Left renal cortex interstitium (tissue), 4 donors: ENCODE data around the gene LHFPL6. TPM values are rescaled to one million over a fixed set of nuclear protein-coding genes. Genes with fewer than 3 reads are reported as not detected.

Experiments
- DNase-seq, 4 donors: peaks; one replicate each; pipeline ENCODE4 v3.0.0-alpha.2; 2013; ENCODE audit warnings: low read depth in 4 of 4, low spot score in 2 of 4, missing footprints in 1 of 4
- polyA plus RNA-seq, 4 donors: library from polyadenylated mRNA; unstranded; fragments of 120-200 nt; gene quantifications; one replicate each; pipeline ENCODE4 v1.2.1, GENCODE V29; 2013; ENCODE audit not compliant: insufficient read length in 4 of 4

LHFPL6 gene
- polyA plus RNA-seq, 4 donors, result 30.9 to 43.5 (median 38.1) TPM

DNA sequence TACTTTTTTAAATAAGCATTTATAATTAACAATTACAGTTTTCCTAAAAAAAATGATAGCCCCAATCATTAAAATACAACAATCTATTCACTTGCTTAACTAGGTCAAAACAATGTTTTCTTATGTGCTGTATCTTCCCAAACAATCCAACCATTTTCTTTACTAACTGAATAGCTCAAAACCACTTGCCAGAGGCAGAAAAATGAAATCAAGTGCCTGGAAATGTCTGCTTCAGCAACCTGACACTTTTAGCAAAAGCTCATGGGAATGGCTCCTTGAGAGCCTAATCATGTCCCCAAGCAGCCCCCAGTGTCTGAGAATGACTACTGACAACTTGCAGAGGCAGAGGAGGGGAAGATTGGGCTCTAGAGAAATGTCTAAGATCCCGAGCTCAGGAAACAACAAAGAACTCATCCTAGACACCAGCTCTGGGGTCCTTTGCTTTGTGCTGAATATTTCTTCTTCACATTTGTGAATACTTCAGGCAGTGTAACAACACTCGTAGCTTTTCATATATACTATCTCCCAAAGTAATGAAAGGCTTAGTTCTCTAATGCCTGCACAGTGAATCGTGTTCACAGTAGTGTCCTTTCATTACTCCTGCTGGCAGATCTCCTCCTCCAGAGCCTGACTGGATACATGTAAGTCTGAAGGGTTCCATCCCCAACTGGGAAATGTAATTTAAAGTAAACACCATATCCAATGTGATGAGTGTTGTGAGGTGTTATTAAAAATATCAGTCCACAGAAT is 280.0 kb downstream of the LHFPL6 start:
- DNase-seq, result no peak

DNA sequence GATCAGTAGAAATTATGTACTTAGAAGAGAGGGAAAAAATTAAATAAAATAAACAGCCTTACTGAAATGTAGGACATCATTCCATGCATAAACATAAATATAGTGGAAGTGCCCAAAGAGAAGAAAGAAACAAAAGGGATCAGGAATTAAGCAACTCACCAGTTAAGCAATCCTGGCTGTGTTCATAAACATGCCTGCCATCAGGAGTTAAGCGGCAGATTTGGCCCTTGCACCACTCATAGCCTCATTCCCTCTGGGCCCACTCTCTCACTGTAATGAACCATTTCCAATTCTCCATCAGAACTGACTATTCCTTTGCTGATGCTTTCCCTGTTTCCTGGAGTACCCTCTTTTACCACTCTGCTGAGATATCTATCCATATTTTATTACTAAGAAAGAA is 281.4 kb downstream of the LHFPL6 start:
- no peak for DNase-seq

DNA sequence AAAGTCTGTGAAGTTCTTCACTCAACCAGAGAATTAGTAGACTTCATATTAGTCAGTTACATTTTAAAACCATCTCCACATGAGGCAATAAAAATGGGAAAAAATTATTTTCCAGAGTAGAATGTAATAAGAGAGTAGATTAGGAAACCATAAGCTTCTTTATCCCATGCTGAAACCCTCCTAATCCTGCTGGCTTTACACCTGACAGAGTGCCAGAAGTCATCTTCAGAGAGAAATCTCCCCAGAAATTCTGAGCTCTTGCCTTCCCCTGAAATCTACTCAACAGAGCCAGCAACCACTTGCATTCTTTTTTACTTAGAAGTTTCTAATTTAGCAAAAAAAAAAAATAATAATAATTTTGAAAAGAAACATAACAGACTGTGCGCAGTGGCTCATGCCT is 284.8 kb downstream of the LHFPL6 start:
- DNase-seq, result no peak

DNA sequence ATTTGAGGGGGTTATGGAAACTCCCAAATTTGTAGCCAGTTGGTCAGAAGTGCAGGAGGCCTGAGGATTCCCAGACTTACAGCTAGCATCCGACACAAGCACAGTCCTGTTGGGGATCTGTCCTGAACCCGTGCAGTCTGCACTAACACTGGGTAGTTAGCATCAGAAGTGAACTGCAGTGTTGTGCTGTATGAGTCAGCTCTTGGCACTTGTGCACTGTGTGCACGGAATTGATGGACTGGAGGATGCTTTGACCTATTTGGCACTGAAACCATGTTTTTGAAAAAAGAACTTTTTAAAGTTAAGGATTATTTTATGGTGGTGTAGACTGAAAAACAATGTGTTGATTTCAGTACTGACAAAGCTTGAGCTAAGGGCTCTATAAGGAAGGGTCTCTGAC is 285.7 kb downstream of the LHFPL6 start:
- DNase-seq, result no peak

DNA sequence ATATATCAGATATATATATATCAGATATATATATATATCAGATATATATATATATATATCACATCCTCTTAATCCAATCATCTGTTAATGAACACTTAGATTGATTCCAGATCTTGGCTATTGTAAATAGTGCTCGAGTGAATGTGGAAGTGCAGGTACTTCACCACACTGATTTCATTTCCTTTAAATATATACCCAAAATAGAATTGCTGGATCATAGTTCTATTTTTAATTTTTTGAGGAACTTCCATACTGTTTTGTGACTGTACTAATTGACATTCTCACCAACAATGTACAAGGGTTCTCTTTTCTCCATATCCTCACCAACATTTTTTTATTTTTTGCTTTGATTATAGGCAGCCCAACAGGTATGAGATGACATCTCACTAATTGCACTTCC is 287.2 kb downstream of the LHFPL6 start:
- no peak for DNase-seq

DNA sequence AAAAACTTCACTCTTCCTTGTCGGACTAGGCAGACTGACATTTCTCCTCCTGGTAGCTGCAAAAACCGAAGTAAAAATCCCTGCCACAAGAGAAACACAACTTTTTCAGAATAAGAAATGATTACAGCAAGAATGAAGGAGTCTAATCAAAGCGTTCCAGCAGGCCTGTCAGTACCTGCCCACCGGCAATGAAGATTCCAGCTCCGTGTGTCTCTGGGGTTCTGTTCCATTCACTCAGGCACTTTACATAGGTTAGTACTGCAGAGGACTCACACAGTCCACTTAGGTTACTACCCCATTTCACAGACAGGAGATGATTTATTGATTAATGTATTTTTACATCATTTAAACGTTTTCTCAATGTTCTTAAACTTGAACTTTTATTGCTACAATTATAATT is 289.3 kb downstream of the LHFPL6 start:
- DNase-seq, result no peak

DNA sequence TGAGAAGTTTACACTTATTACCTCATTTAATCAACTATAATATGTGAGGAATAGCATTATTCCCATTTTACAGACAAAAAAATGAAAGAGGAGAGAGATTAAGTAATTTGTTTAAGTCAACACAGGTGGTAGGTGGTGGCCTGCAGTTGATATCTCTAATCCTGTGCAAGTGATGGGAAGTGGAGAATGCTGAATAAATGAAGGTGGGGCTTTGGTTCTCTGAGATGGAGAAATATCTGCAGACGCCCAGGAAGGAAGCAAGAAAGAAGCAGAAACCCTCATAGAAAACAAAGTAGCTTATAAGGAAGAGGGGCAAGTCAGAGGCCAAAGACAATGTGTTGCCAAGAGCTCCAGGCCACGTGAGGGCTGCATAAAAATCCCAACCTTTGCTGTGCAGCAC is 290.4 kb downstream of the LHFPL6 start:
- no peak for DNase-seq

DNA sequence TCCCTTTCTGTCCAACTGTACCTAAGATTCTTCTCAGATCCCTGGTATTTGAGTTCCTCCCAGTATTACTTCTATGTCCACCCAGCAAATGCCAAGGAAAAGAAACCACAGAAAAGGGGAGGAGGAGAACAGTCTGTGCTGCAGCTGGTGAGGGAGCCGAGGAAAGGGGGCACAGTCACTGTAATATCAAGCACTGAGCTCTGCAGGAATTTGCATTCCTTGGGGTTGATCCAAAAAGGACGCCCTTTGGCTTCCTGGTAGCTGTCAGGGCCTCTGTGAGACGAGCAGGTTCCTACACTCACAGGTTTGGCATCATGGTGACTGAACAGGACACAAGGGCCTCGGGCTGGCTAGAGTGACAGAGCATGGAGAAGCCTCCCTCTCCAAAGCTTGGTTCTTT is 291.4 kb downstream of the LHFPL6 start:
- DNase-seq, result no peak

DNA sequence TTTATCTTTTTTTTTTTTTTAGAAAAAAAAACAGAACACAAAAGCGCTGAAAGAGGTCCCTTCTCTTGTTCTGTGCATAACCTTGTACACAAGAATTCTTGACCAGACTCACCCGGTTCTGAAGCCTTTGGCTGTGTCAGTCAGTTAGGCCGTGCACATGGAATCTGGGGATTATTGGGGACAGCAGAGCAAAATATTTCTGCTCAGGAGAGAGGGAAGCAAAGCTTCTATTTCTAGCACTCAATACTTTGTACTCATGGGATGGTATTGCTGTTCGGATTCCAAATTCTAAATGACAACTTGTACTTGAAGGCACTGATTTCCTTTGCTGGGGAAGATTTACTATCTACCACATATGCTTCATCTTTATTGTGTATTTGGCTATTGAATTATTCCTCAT is 292.0 kb downstream of the LHFPL6 start:
- DNase-seq, result no peak

DNA sequence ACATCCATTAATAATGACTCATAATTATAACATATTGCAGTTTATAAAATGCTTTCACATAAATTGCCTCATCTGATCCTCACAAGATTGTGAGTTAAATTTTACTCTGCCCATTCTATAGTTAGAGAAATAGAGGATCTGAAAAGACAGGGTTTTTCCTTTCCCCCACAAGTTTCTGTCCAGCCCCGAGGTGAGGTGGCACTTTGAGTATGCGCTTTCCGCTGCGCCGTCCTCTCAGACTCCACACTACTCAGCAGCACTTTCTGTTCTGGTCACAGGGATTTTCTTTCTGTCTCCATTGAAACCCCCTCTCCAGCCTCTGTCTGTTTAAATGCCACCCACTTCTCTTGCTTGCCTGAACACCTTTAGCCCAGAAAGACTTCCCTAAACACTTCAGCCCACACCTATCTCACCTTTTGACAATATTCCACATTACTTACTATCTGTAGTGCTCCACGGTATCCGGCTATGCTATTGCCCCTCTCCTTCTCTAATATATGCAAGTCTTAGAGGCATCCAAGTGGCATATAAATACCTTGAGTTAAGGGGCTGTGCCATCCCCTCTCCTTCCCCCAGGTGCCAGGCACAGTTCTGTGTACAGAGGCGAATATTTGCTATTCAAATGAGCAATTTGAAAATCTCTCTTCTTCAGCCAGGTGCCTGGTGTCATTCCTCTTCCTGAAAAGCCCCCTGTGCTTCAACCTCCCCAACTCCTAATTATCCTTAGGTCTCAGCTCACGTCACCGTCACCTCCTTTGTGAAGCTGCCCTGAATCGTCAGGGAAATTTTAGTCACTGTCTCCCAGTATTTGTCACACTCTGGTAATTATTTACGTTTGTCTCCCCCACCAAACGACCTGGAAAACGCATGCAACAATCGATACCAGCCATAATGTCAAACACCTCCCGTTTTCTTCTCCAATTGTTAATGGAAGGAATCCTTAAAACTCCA is 296.1 kb downstream of the LHFPL6 start:
- no peak for DNase-seq

DNA sequence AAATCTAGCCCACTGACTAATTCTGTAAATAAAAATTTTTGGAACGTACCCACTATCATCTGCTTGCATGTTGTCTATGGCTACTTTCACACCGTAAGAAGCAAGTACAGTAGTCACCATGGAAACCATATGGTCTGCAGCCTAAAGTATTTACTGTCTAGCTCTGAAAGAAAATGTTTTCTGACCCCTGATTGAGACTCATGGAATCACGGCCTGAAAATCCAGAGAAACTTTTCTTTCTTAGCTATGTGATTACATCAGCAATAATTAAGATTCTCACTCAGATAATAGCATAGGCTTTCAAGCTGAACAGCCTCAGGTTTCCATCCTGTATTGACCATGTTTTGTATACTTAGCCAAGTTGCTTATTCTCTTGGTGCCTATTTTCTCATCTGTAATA is 300.2 kb downstream of the LHFPL6 start:
- no peak for DNase-seq

DNA sequence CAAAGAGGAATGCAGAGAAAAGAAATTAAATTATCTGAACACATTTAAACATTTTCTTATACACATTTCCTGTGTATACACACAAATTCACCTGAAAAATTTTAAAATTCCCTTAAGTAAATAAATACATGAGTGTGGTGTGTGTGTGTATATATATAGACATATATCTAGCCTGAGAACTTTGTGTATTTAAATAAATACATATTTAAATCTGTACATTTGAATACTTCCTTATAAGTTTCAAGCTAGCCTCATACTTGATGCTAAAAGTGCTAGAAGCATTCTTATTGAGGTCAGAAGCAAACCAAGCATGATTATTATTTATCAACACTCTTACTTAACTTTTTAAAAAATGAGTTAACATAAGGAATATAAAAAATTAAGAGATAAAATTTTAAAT is 304.0 kb downstream of the LHFPL6 start:
- no peak for DNase-seq

DNA sequence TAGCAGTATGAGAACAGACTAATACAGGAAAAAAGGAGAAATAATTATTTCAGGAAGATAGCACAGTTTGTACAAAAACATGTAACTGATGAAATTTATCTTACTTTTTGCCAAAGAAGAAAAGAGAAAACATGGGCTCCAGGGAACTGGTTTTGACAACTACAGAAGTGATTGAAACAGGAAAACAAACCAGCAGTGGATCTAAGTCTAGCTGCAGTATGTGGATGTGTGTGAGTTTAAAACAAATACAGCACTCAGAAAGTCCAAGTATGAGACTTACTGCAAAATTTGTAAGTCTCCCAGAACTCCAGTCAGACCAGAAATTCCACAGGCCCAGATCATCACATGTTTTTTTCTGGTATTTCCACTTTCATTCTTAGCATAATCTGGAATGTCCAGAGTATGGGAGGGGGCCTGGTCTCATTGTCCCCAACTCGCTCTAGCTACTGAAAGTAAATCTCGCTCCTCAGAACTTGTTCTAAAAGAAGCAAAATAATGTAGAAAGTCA is 305.3 kb downstream of the LHFPL6 start:
- no peak for DNase-seq

DNA sequence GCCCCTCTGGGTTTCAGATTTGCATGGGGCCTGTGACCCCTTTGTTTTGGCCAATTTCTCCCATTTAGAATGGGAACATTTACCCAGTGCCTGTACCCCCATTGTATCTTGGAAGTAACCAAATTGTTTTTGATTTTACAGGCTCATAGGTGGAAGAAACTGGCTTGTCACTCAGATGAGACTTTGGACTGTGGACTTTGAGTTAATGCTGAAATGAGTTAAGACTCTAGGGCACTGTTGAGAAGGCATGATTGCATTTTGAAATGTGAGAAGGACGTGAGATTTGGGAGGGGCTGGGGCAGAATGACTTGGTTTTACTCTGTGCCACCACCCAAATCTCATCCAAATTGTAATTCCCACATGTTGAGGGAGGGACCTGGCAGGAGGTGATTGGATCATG is 306.0 kb downstream of the LHFPL6 start:
- DNase-seq, result no peak

DNA sequence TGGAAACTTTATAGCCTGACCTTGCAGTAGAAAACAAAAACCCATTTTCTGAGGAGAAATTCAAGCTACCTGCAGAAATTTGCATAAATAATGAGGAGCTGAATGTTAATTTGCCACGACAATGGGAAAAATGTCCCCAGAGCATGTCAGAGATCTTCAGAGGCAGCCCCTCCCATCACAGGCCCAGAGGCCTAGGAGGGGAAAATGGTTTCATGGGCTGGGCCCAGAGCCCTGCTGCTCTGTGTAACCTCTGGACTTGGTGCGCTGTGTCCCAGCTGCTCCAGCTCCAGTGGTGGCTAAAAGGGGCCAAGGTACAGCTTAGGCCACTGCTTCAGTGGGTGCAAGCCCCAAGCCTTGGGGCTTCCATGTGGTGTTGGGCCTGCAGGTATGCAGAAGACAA is 306.8 kb downstream of the LHFPL6 start:
- no peak for DNase-seq

Other genes with a start within 250 kb of the LHFPL6 start
- gene COG6, start 52.5 kb upstream of the LHFPL6 start, polyA plus RNA-seq, result 10 to 100 TPM; 31.1 to 35.9 (median 34.8) TPM